22Rv1 (cell line): ENCODE results near the gene RAB11FIP5.

Experiments used
- H3K27ac ChIP-seq: fragments of 450-650 bp; 2 replicates; pipeline ENCODE4 v1.5.1; 2017
- CTCF ChIP-seq: fragments of 450-650 bp; IDR thresholded peaks from 2 replicates; pipeline ENCODE4 v1.5.1; 2017; ENCODE audit warnings: mild to moderate bottlenecking
- ZFX ChIP-seq: fragments of 450-650 bp; IDR thresholded peaks from 2 replicates; pipeline ENCODE4 v1.6.1; 2017; ENCODE audit warnings: antibody characterized with exemption, borderline replicate concordance

The RAB11FIP5 gene

GRCh38 chr2:73112913-73113854, at the start of gene RAB11FIP5:
Gene RAB11FIP5, minus strand, starts transcription at chr2:73112948. Its CDS starts 171 bp downstream, at chr2:73112777.
- TF ChIP-seq CTCF (no peak), ZFX (no peak)
- H3K27ac ChIP-seq, result peak within 1 kb of the TSS; percentile 68

GRCh38 chr2:73156539-73157124, 43.9 kb upstream of the RAB11FIP5 start:
- TF ChIP-seq ZFX, result no peak
- peak; percentile 81 for TF ChIP-seq CTCF
- no peak overlapping the region for H3K27ac ChIP-seq

GRCh38 chr2:73142937-73143336, 30.2 kb upstream of the RAB11FIP5 start:
- TF ChIP-seq ZFX, result no peak

GRCh38 chr2:73141896-73142295, 29.1 kb upstream of the RAB11FIP5 start:
- TF ChIP-seq ZFX (no peak), CTCF (no peak)

More at GRCh38 chr2:73142937-73143336, 30.2 kb upstream of the RAB11FIP5 start:
- no peak overlapping the region for H3K27ac ChIP-seq

GRCh38 chr2:73135236-73135635, 22.5 kb upstream of the RAB11FIP5 start:
- TF ChIP-seq ZFX (no peak), CTCF (no peak)
- H3K27ac ChIP-seq, result no peak overlapping the region

More at GRCh38 chr2:73141896-73142295, 29.1 kb upstream of the RAB11FIP5 start:
- no peak overlapping the region for H3K27ac ChIP-seq

GRCh38 chr2:73134471-73134870, 21.7 kb upstream of the RAB11FIP5 start:
- H3K27ac ChIP-seq, result no peak overlapping the region
- TF ChIP-seq ZFX, result no peak
- TF ChIP-seq CTCF, result no peak

GRCh38 chr2:73133566-73134197, 20.9 kb upstream of the RAB11FIP5 start:
- TF ChIP-seq CTCF (no peak), ZFX (no peak)
- no peak overlapping the region for H3K27ac ChIP-seq
